ENCODE measurements around the gene B4GALT7. TPM values are rescaled to one million over a fixed set of nuclear protein-coding genes. Genes with fewer than 3 reads are reported as not detected.

Gene B4GALT7
- polyA plus RNA-seq: 10 to 100 TPM; 12.7 to 16.7 TPM

GRCh38 chr5:177599731-177600507 lies at the start of gene B4GALT7:
Gene B4GALT7, plus strand, starts transcription at chr5:177600132. Its CDS starts 79 bp downstream, at chr5:177600211.
- H3K4me1 ChIP-seq (ENCODE audit: control insufficient read depth in 2 of 2, insufficient read depth in 2 of 2, low read length in 1 of 2): peaks cover 4 to 14% of the 10 kb centered on the region in 2 donors
- H3K4me3 ChIP-seq (ENCODE audit: low read depth in 1 of 2, low read length in 2 of 2): peak within 1 kb of the TSS; percentile 87 to 90
- H3K27me3 ChIP-seq (ENCODE audit: control insufficient read depth in 1 of 2, insufficient read depth in 2 of 2, low read length in 2 of 2): no peaks in the 10 kb centered on the region
- no peaks in the 10 kb centered on the region for H3K9me3 ChIP-seq (ENCODE audit: control insufficient read depth in 2 of 2, insufficient read depth in 1 of 2, low read depth in 1 of 2, low read length in 1 of 2)
- H3K27ac ChIP-seq (ENCODE audit: low read depth in 2 of 2, low read length in 1 of 2): peak within 1 kb of the TSS; percentile 91 to 95
- WGBS, 2 donors: 0 to 1% methylated on average over 57 to 86 of the region's 86 CpGs
- H3K36me3 ChIP-seq (ENCODE audit: control insufficient read depth in 2 of 2, insufficient read depth in 2 of 2, low read length in 1 of 2): peaks cover 8 to 23% of the 10 kb centered on the region in 2 donors

DNA sequence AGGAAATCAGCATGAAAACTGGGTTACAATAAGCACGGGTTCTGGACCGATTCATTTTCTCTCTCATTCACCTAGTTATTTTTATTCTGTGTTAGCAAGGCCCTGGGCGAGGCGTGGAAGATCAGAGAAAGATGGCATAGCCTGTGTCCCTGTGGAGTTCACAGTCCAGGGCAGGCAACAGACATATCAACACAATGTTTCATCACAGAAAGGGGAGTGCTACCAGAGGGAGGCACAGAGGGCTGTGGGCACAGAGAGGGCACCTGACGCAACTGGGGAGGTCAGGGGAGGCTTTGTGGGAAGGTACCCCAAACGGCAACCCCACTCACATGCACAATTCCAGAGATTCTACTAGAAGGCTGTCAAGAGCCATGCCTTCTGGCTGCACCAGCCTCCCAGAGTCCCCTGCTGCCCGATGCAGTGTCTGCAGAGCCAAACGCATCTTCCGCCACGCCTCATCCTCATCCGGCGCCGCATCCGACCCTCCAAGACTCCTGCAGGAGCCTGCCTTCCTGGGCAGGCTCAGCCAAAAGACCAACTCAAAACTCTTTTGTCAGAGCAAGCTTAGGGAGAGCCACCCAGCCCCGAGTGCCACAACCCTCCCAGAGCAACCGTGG lies 47.0 kb upstream of the B4GALT7 start:
- no peaks in the 10 kb centered on the region for H3K9me3 ChIP-seq (ENCODE audit: control insufficient read depth in 2 of 2, insufficient read depth in 1 of 2, low read depth in 1 of 2, low read length in 1 of 2)
- H3K4me1 ChIP-seq (ENCODE audit: control insufficient read depth in 2 of 2, insufficient read depth in 2 of 2, low read length in 1 of 2): peaks cover 4 to 10% of the 10 kb centered on the region in 2 donors
- H3K36me3 ChIP-seq (ENCODE audit: control insufficient read depth in 2 of 2, insufficient read depth in 2 of 2, low read length in 1 of 2): peaks cover 0 to 5% of the 10 kb centered on the region in 2 donors
- H3K4me3 ChIP-seq (ENCODE audit: low read depth in 1 of 2, low read length in 2 of 2): peak overlapping the region; percentile 82 to 88
- H3K27me3 ChIP-seq (ENCODE audit: control insufficient read depth in 1 of 2, insufficient read depth in 2 of 2, low read length in 2 of 2): no peaks in the 10 kb centered on the region
- WGBS, 2 donors: 37 to 38% methylated on average over 16 of the region's 16 CpGs
- H3K27ac ChIP-seq (ENCODE audit: low read depth in 2 of 2, low read length in 1 of 2): peak overlapping the region; percentile 89 to 90

- peaks cover 0 to 5% of the 10 kb centered on the region in 2 donors for H3K36me3 ChIP-seq (ENCODE audit: control insufficient read depth in 2 of 2, insufficient read depth in 2 of 2, low read length in 1 of 2)
- H3K27me3 ChIP-seq (ENCODE audit: control insufficient read depth in 1 of 2, insufficient read depth in 2 of 2, low read length in 2 of 2): no peaks in the 10 kb centered on the region
- 1% methylated on average over 36 to 72 of the region's 72 CpGs for WGBS, 2 donors
- H3K4me1 ChIP-seq (ENCODE audit: control insufficient read depth in 2 of 2, insufficient read depth in 2 of 2, low read length in 1 of 2): peaks cover 4 to 9% of the 10 kb centered on the region in 2 donors
- peak overlapping the region; percentile 82 to 88 for H3K4me3 ChIP-seq (ENCODE audit: low read depth in 1 of 2, low read length in 2 of 2)
- no peaks in the 10 kb centered on the region for H3K9me3 ChIP-seq (ENCODE audit: control insufficient read depth in 2 of 2, insufficient read depth in 1 of 2, low read depth in 1 of 2, low read length in 1 of 2)
- peak overlapping the region; percentile 89 to 90 for H3K27ac ChIP-seq (ENCODE audit: low read depth in 2 of 2, low read length in 1 of 2)
These were observed 46.1 kb upstream of the B4GALT7 start for GRCh38 chr5:177553671-177554429.

DNA sequence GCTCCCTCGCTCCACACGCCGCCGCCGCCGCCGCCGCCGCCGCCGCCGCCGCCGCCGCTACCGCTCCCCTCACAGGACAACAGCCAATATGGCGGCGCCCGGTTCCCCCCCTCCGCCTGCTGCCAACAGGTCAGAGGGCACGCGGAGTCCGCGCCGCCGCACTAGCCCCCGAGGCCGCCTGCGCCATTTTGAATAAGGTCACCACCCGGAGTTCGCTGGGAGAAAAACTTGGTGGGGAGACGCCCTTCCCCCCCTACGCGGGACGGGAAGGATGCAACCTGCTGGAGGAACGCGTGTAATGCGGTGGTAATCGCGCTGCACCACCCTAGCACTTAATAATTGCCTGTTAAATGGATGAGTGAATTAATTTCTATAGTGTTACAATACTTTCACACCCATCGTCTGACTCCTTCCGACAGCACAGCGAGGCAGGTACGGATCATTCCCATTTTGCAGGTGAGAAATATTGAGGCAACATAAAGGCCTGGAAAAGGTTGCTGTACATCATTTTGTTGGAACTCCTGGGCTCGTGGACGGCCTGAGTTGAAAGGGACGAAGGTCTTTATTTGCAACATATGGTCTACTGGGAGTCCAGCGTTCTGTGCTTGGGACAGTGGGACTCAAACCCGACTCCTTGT lies 45.3 kb upstream of the B4GALT7 start, which contains the start of gene FAM193B:
Gene FAM193B, minus strand, starts transcription at position 90 of the 638 bp plus-strand sequence. CDS start 105 bp downstream, outside the sequence.
- Histone ChIP-seq H3K4me3 (ENCODE audit: low read depth in 1 of 2, low read length in 2 of 2) (peak within 1 kb of the TSS; percentile 82 to 88), H3K27me3 (ENCODE audit: control insufficient read depth in 1 of 2, insufficient read depth in 2 of 2, low read length in 2 of 2) (no peaks in the 10 kb centered on the region), H3K27ac (ENCODE audit: low read depth in 2 of 2, low read length in 1 of 2) (peak within 1 kb of the TSS; percentile 89 to 90), H3K9me3 (ENCODE audit: control insufficient read depth in 2 of 2, insufficient read depth in 1 of 2, low read depth in 1 of 2, low read length in 1 of 2) (no peaks in the 10 kb centered on the region), H3K36me3 (ENCODE audit: control insufficient read depth in 2 of 2, insufficient read depth in 2 of 2, low read length in 1 of 2) (peaks cover 0 to 5% of the 10 kb centered on the region in 2 donors), H3K4me1 (ENCODE audit: control insufficient read depth in 2 of 2, insufficient read depth in 2 of 2, low read length in 1 of 2) (peaks cover 4 to 8% of the 10 kb centered on the region in 2 donors)
- WGBS, 2 donors: 8% methylated on average over 35 to 49 of the region's 49 CpGs

GRCh38 chr5:177555228-177555627 lies 44.7 kb upstream of the B4GALT7 start:
- H3K27me3 ChIP-seq (ENCODE audit: control insufficient read depth in 1 of 2, insufficient read depth in 2 of 2, low read length in 2 of 2): no peaks in the 10 kb centered on the region
- H3K27ac ChIP-seq (ENCODE audit: low read depth in 2 of 2, low read length in 1 of 2): no peak overlapping the region
- peaks cover 4 to 8% of the 10 kb centered on the region in 2 donors for H3K4me1 ChIP-seq (ENCODE audit: control insufficient read depth in 2 of 2, insufficient read depth in 2 of 2, low read length in 1 of 2)
- H3K9me3 ChIP-seq (ENCODE audit: control insufficient read depth in 2 of 2, insufficient read depth in 1 of 2, low read depth in 1 of 2, low read length in 1 of 2): no peaks in the 10 kb centered on the region
- H3K36me3 ChIP-seq (ENCODE audit: control insufficient read depth in 2 of 2, insufficient read depth in 2 of 2, low read length in 1 of 2): peaks cover 0 to 5% of the 10 kb centered on the region in 2 donors
- 87 to 92% methylated on average over 2 of the region's 2 CpGs for WGBS, 2 donors
- H3K4me3 ChIP-seq (ENCODE audit: low read depth in 1 of 2, low read length in 2 of 2): no peak overlapping the region

GRCh38 chr5:177555665-177556064 lies 44.3 kb upstream of the B4GALT7 start:
- no peaks in the 10 kb centered on the region for H3K9me3 ChIP-seq (ENCODE audit: control insufficient read depth in 2 of 2, insufficient read depth in 1 of 2, low read depth in 1 of 2, low read length in 1 of 2)
- no peak overlapping the region for H3K27ac ChIP-seq (ENCODE audit: low read depth in 2 of 2, low read length in 1 of 2)
- 93 to 94% methylated on average over 5 of the region's 5 CpGs for WGBS, 2 donors
- H3K27me3 ChIP-seq (ENCODE audit: control insufficient read depth in 1 of 2, insufficient read depth in 2 of 2, low read length in 2 of 2): no peaks in the 10 kb centered on the region
- H3K4me3 ChIP-seq (ENCODE audit: low read depth in 1 of 2, low read length in 2 of 2): no peak overlapping the region
- peaks cover 4 to 8% of the 10 kb centered on the region in 2 donors for H3K4me1 ChIP-seq (ENCODE audit: control insufficient read depth in 2 of 2, insufficient read depth in 2 of 2, low read length in 1 of 2)
- H3K36me3 ChIP-seq (ENCODE audit: control insufficient read depth in 2 of 2, insufficient read depth in 2 of 2, low read length in 1 of 2): peaks cover 0 to 5% of the 10 kb centered on the region in 2 donors

GRCh38 chr5:177557041-177557647 lies 42.8 kb upstream of the B4GALT7 start:
- WGBS, 2 donors: 54 to 67% methylated on average over 4 of the region's 4 CpGs
- no peaks in the 10 kb centered on the region for H3K9me3 ChIP-seq (ENCODE audit: control insufficient read depth in 2 of 2, insufficient read depth in 1 of 2, low read depth in 1 of 2, low read length in 1 of 2)
- H3K4me3 ChIP-seq (ENCODE audit: low read depth in 1 of 2, low read length in 2 of 2): no peak overlapping the region
- no peaks in the 10 kb centered on the region for H3K27me3 ChIP-seq (ENCODE audit: control insufficient read depth in 1 of 2, insufficient read depth in 2 of 2, low read length in 2 of 2)
- H3K27ac ChIP-seq (ENCODE audit: low read depth in 2 of 2, low read length in 1 of 2): no peak overlapping the region
- H3K36me3 ChIP-seq (ENCODE audit: control insufficient read depth in 2 of 2, insufficient read depth in 2 of 2, low read length in 1 of 2): peaks cover 0 to 4% of the 10 kb centered on the region in 2 donors
- peaks cover 4 to 8% of the 10 kb centered on the region in 2 donors for H3K4me1 ChIP-seq (ENCODE audit: control insufficient read depth in 2 of 2, insufficient read depth in 2 of 2, low read length in 1 of 2)

GRCh38 chr5:177557796-177558195 lies 42.1 kb upstream of the B4GALT7 start:
- peaks cover 4 to 8% of the 10 kb centered on the region in 2 donors for H3K4me1 ChIP-seq (ENCODE audit: control insufficient read depth in 2 of 2, insufficient read depth in 2 of 2, low read length in 1 of 2)
- H3K9me3 ChIP-seq (ENCODE audit: control insufficient read depth in 2 of 2, insufficient read depth in 1 of 2, low read depth in 1 of 2, low read length in 1 of 2): no peaks in the 10 kb centered on the region
- H3K27me3 ChIP-seq (ENCODE audit: control insufficient read depth in 1 of 2, insufficient read depth in 2 of 2, low read length in 2 of 2): no peaks in the 10 kb centered on the region
- WGBS, 2 donors: 84% methylated on average over 5 of the region's 5 CpGs
- no peaks in the 10 kb centered on the region for H3K36me3 ChIP-seq (ENCODE audit: control insufficient read depth in 2 of 2, insufficient read depth in 2 of 2, low read length in 1 of 2)
- no peak overlapping the region for H3K27ac ChIP-seq (ENCODE audit: low read depth in 2 of 2, low read length in 1 of 2)
- H3K4me3 ChIP-seq (ENCODE audit: low read depth in 1 of 2, low read length in 2 of 2): no peak overlapping the region
